Mononuclear cell (primary cell): ENCODE data around the gene HDAC4. TPM values are rescaled to one million over a fixed set of nuclear protein-coding genes. Genes with fewer than 3 reads are reported as not detected.

ENCODE experiments used
- H3K27me3 ChIP-seq: 2 replicates; pipeline ENCODE4 v1.6.0; 2011; ENCODE audit warnings: low read length, control low read depth; ENCODE audit not compliant: insufficient read depth
- H3K4me1 ChIP-seq: 2 replicates; pipeline ENCODE4 v1.5.1; 2011; ENCODE audit warnings: mild to moderate bottlenecking, low read length, control low read depth; ENCODE audit not compliant: insufficient read depth
- H3K4me3 ChIP-seq: 2 replicates; pipeline ENCODE4 v1.5.1; 2011; ENCODE audit warnings: mild to moderate bottlenecking, low read length, moderate library complexity
- H3K9me3 ChIP-seq: 2 replicates; pipeline ENCODE4 v1.5.1; 2011; ENCODE audit warnings: low read depth, mild to moderate bottlenecking, control low read depth, low read length
- total RNA-seq: library from RNA; depleted of rRNA; stranded (reverse); fragments of >200 nt; gene quantifications from one replicate; pipeline ENCODE4 v1.2.3, GENCODE V29; 2012

Gene HDAC4
- total RNA-seq, 1 donor = 27.7 TPM

GRCh38 chr2:239231231-239232194, 169.3 kb downstream of the HDAC4 start:
- H3K4me1 ChIP-seq = peaks cover 86% of the 10 kb centered on the region
- H3K9me3 ChIP-seq = no peaks in the 10 kb centered on the region
- no peak overlapping the region for H3K4me3 ChIP-seq
- H3K27me3 ChIP-seq = no peaks in the 10 kb centered on the region

GRCh38 chr2:239230318-239231052, 170.3 kb downstream of the HDAC4 start:
- peaks cover 86% of the 10 kb centered on the region for H3K4me1 ChIP-seq
- no peak overlapping the region for H3K4me3 ChIP-seq
- no peaks in the 10 kb centered on the region for H3K27me3 ChIP-seq
- H3K9me3 ChIP-seq = no peaks in the 10 kb centered on the region

- Histone ChIP-seq H3K27me3 (no peaks in the 10 kb centered on the region), H3K4me3 (no peak overlapping the region), H3K4me1 (peaks cover 84% of the 10 kb centered on the region), H3K9me3 (no peaks in the 10 kb centered on the region)
Measured at GRCh38 chr2:239229545-239230279, 171.1 kb downstream of the HDAC4 start.

- Histone ChIP-seq H3K4me1 (peaks cover 94% of the 10 kb centered on the region), H3K4me3 (no peak overlapping the region), H3K9me3 (no peaks in the 10 kb centered on the region)
Measured at GRCh38 chr2:239227661-239228371, 173.0 kb downstream of the HDAC4 start.

GRCh38 chr2:239226677-239227581, 173.9 kb downstream of the HDAC4 start:
- H3K27me3 ChIP-seq = no peaks in the 10 kb centered on the region
- no peak overlapping the region for H3K4me3 ChIP-seq
- no peaks in the 10 kb centered on the region for H3K9me3 ChIP-seq
- peaks cover 96% of the 10 kb centered on the region for H3K4me1 ChIP-seq

More at GRCh38 chr2:239227661-239228371, 173.0 kb downstream of the HDAC4 start:
- no peaks in the 10 kb centered on the region for H3K27me3 ChIP-seq

- H3K27me3 ChIP-seq = no peaks in the 10 kb centered on the region
- peaks cover 96% of the 10 kb centered on the region for H3K4me1 ChIP-seq
- H3K9me3 ChIP-seq = no peaks in the 10 kb centered on the region
- no peak overlapping the region for H3K4me3 ChIP-seq
Measured at GRCh38 chr2:239225871-239226561, 174.8 kb downstream of the HDAC4 start.

GRCh38 chr2:239225371-239225851, 175.4 kb downstream of the HDAC4 start:
- Histone ChIP-seq H3K27me3 (no peaks in the 10 kb centered on the region), H3K4me1 (peaks cover 96% of the 10 kb centered on the region), H3K9me3 (no peaks in the 10 kb centered on the region), H3K4me3 (no peak overlapping the region)

- peaks cover 96% of the 10 kb centered on the region for H3K4me1 ChIP-seq
- H3K9me3 ChIP-seq = no peaks in the 10 kb centered on the region
- H3K27me3 ChIP-seq = no peaks in the 10 kb centered on the region
- H3K4me3 ChIP-seq = no peak overlapping the region
Measured at GRCh38 chr2:239224955-239225354, 175.9 kb downstream of the HDAC4 start.

- Histone ChIP-seq H3K27me3 (no peaks in the 10 kb centered on the region), H3K4me1 (peaks cover 92% of the 10 kb centered on the region), H3K4me3 (no peak overlapping the region), H3K9me3 (no peaks in the 10 kb centered on the region)
Measured at GRCh38 chr2:239224199-239224570, 176.6 kb downstream of the HDAC4 start.

GRCh38 chr2:239223310-239224198, 177.3 kb downstream of the HDAC4 start:
- Histone ChIP-seq H3K27me3 (no peaks in the 10 kb centered on the region), H3K4me3 (no peak overlapping the region), H3K9me3 (no peaks in the 10 kb centered on the region), H3K4me1 (peaks cover 89% of the 10 kb centered on the region)

- Histone ChIP-seq H3K4me3 (no peak overlapping the region), H3K4me1 (peaks cover 83% of the 10 kb centered on the region), H3K27me3 (no peaks in the 10 kb centered on the region), H3K9me3 (no peaks in the 10 kb centered on the region)
Measured at GRCh38 chr2:239222706-239223309, 178.0 kb downstream of the HDAC4 start.

GRCh38 chr2:239222312-239222660, 178.5 kb downstream of the HDAC4 start:
- Histone ChIP-seq H3K27me3 (no peaks in the 10 kb centered on the region), H3K9me3 (no peaks in the 10 kb centered on the region), H3K4me1 (peaks cover 83% of the 10 kb centered on the region), H3K4me3 (no peak overlapping the region)
